ENCODE data around the gene CMTM7.

DNA sequence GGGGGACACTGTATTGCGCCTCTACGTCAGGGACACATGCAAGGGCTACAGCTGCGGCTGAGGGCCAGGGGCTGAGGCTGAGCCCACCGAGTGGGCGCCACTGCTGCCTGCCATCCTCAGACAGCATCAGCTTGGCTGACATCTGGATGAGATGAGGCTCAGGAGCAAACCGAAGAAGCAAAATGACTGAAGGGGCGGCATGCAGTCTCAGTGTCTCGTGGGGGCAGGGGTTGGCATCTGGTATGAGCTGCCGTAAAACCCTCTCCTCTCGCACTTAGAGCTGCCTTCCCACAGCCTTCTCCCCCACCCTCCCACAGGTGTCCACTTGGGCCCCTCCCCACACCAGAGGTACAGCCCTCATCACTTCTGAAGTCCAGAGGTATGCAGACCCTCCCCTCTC, 24.2 kb upstream of the CMTM7 start:
- TF ChIP-seq, protein P1, sequence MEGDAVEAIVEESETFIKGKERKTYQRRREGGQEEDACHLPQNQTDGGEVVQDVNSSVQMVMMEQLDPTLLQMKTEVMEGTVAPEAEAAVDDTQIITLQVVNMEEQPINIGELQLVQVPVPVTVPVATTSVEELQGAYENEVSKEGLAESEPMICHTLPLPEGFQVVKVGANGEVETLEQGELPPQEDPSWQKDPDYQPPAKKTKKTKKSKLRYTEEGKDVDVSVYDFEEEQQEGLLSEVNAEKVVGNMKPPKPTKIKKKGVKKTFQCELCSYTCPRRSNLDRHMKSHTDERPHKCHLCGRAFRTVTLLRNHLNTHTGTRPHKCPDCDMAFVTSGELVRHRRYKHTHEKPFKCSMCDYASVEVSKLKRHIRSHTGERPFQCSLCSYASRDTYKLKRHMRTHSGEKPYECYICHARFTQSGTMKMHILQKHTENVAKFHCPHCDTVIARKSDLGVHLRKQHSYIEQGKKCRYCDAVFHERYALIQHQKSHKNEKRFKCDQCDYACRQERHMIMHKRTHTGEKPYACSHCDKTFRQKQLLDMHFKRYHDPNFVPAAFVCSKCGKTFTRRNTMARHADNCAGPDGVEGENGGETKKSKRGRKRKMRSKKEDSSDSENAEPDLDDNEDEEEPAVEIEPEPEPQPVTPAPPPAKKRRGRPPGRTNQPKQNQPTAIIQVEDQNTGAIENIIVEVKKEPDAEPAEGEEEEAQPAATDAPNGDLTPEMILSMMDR (IDR thresholded peaks at IDR 0.05), result no peak
- no peak for TF ChIP-seq POLR2A (IDR thresholded peaks at IDR 0.05)
